ENCODE measurements around the gene NFAM1. TPM values are rescaled to one million over a fixed set of nuclear protein-coding genes. Genes with fewer than 3 reads are reported as not detected.

NFAM1 gene
- total RNA-seq, 2 donors from 2014 or later = 0.64 to 2.1 TPM

GRCh38 chr22:42388130-42388797 lies 43.9 kb downstream of the NFAM1 start:
- intact Hi-C loops (cut with DNase I) = no loop called here
- H3K36me3 ChIP-seq = no peaks in the 10 kb centered on the region
- H3K27me3 ChIP-seq = no peaks in the 10 kb centered on the region
- H3K9me3 ChIP-seq = no peaks in the 10 kb centered on the region
- no peak overlapping the region for H3K27ac ChIP-seq
- no peak overlapping the region for H3K9ac ChIP-seq (ENCODE audit: low read depth in 2 of 2, low read length in 2 of 2)
- no peak for TF ChIP-seq CTCF (IDR thresholded peaks at IDR 0.05)
- H3K4me1 ChIP-seq = no peaks in the 10 kb centered on the region
- DNase-seq = no peak
- H3K4me3 ChIP-seq = no peak overlapping the region

- Histone ChIP-seq H3K4me3 (no peak overlapping the region), H3K9ac (ENCODE audit: low read depth in 2 of 2, low read length in 2 of 2) (no peak overlapping the region), H3K4me1 (no peaks in the 10 kb centered on the region), H3K9me3 (no peaks in the 10 kb centered on the region), H3K36me3 (no peaks in the 10 kb centered on the region), H3K27me3 (no peaks in the 10 kb centered on the region), H3K27ac (no peak overlapping the region)
- intact Hi-C loops (cut with DNase I) = no loop called here
- TF ChIP-seq CTCF (IDR thresholded peaks at IDR 0.05) = no peak
- no peak for DNase-seq
Observed at GRCh38 chr22:42387631-42388030, 44.6 kb downstream of the NFAM1 start.

- no peaks in the 10 kb centered on the region for H3K4me1 ChIP-seq
- no peak for DNase-seq
Observed at GRCh38 chr22:42385696-42386095, 46.5 kb downstream of the NFAM1 start.

GRCh38 chr22:42384506-42384905 lies 47.7 kb downstream of the NFAM1 start:
- no peak for DNase-seq

More at GRCh38 chr22:42385696-42386095, 46.5 kb downstream of the NFAM1 start:
- Histone ChIP-seq H3K4me3 (no peak overlapping the region), H3K27me3 (no peaks in the 10 kb centered on the region), H3K27ac (no peak overlapping the region), H3K9ac (ENCODE audit: low read depth in 2 of 2, low read length in 2 of 2) (no peak overlapping the region), H3K36me3 (no peaks in the 10 kb centered on the region), H3K9me3 (no peaks in the 10 kb centered on the region)
- intact Hi-C loops (cut with DNase I) = no loop called here
- no peak for TF ChIP-seq CTCF (IDR thresholded peaks at IDR 0.05)

GRCh38 chr22:42383851-42384417 lies 48.3 kb downstream of the NFAM1 start:
- no peak for DNase-seq
- intact Hi-C loops (cut with DNase I) = no loop called here
- Histone ChIP-seq H3K27me3 (no peaks in the 10 kb centered on the region), H3K9ac (ENCODE audit: low read depth in 2 of 2, low read length in 2 of 2) (no peak overlapping the region), H3K9me3 (no peaks in the 10 kb centered on the region), H3K4me3 (no peak overlapping the region), H3K4me1 (no peaks in the 10 kb centered on the region), H3K36me3 (no peaks in the 10 kb centered on the region), H3K27ac (no peak overlapping the region)
- no peak for TF ChIP-seq CTCF (IDR thresholded peaks at IDR 0.05)

More at GRCh38 chr22:42384506-42384905, 47.7 kb downstream of the NFAM1 start:
- no peaks in the 10 kb centered on the region for H3K9me3 ChIP-seq
- no peaks in the 10 kb centered on the region for H3K4me1 ChIP-seq
- H3K9ac ChIP-seq (ENCODE audit: low read depth in 2 of 2, low read length in 2 of 2) = no peak overlapping the region
- no peaks in the 10 kb centered on the region for H3K27me3 ChIP-seq
- intact Hi-C loops (cut with DNase I) = no loop called here
- no peak overlapping the region for H3K4me3 ChIP-seq
- no peak for TF ChIP-seq CTCF (IDR thresholded peaks at IDR 0.05)
- no peak overlapping the region for H3K27ac ChIP-seq
- no peaks in the 10 kb centered on the region for H3K36me3 ChIP-seq

Data from colonic mucosa (tissue), 4 donors.